Activated CD4-positive, CD25-positive, alpha-beta regulatory T cell treated with anti-CD3 and anti-CD28 coated beads, Interleukin-2, amount 50 U/mL, for 16 hours (primary cell): ENCODE data around the gene SPTBN1.
"Not testable (repeated sequence)": the region's sequence is repeated elsewhere in the genome, so short reads cannot be mapped to it uniquely, and the experiment has no call there.

Experiments used
- DNase-seq: peaks from one replicate; pipeline ENCODE4 v3.0.0-alpha.2; 2020; ENCODE audit warnings: low read depth, low spot score

Gene SPTBN1

GRCh38 chr2:54671010-54671409 is 214.9 kb downstream of the SPTBN1 start:
- no peak for DNase-seq

- no peak for DNase-seq
These were observed 215.9 kb downstream of the SPTBN1 start for GRCh38 chr2:54671875-54672589.

GRCh38 chr2:54672590-54673456 is 216.7 kb downstream of the SPTBN1 start:
- no peak for DNase-seq

GRCh38 chr2:54673501-54673998 is 217.4 kb downstream of the SPTBN1 start:
- DNase-seq, result no peak

- no peak for DNase-seq
These were observed 219.2 kb downstream of the SPTBN1 start for GRCh38 chr2:54675281-54675680.

- DNase-seq, result no peak
These were observed 219.6 kb downstream of the SPTBN1 start for GRCh38 chr2:54675738-54676137.

GRCh38 chr2:54676656-54677055 is 220.5 kb downstream of the SPTBN1 start:
- DNase-seq, result no peak

- DNase-seq, result no peak
These were observed 221.5 kb downstream of the SPTBN1 start for GRCh38 chr2:54677476-54678265.

GRCh38 chr2:54678719-54679118 is 222.6 kb downstream of the SPTBN1 start:
- DNase-seq, result no peak

- no peak for DNase-seq
These were observed 224.4 kb downstream of the SPTBN1 start for GRCh38 chr2:54680397-54681041.

GRCh38 chr2:54681416-54681815 is 225.3 kb downstream of the SPTBN1 start:
- no peak for DNase-seq

- DNase-seq, result no peak
These were observed 227.5 kb downstream of the SPTBN1 start for GRCh38 chr2:54683596-54683995.

- DNase-seq, result no peak
These were observed 229.2 kb downstream of the SPTBN1 start for GRCh38 chr2:54685263-54685775.

GRCh38 chr2:54687595-54688152 is 231.5 kb downstream of the SPTBN1 start:
- DNase-seq, result no peak

- DNase-seq, result no peak
These were observed 235.5 kb downstream of the SPTBN1 start for GRCh38 chr2:54691445-54692135.

- DNase-seq, result no peak
These were observed 236.4 kb downstream of the SPTBN1 start for GRCh38 chr2:54692556-54692955.

- DNase-seq, result no peak
These were observed 239.3 kb downstream of the SPTBN1 start for GRCh38 chr2:54695378-54695777.

- no peak for DNase-seq
These were observed 241.8 kb downstream of the SPTBN1 start for GRCh38 chr2:54697934-54698333.

- DNase-seq, result not testable (repeated sequence)
These were observed 242.8 kb downstream of the SPTBN1 start for GRCh38 chr2:54698926-54699325.

GRCh38 chr2:54699665-54700064 is 243.5 kb downstream of the SPTBN1 start:
- no peak for DNase-seq
